ENCODE data around the gene UBE3A. TPM values are rescaled to one million over a fixed set of nuclear protein-coding genes. Genes with fewer than 3 reads are reported as not detected.
A peak's percentile ranks its signal among the peaks of the same experiment; 100 is the strongest.

UBE3A gene
- total RNA-seq, 4 donors from 2014 or later, result 93.6 to 116 (median 95.3) TPM

DNA sequence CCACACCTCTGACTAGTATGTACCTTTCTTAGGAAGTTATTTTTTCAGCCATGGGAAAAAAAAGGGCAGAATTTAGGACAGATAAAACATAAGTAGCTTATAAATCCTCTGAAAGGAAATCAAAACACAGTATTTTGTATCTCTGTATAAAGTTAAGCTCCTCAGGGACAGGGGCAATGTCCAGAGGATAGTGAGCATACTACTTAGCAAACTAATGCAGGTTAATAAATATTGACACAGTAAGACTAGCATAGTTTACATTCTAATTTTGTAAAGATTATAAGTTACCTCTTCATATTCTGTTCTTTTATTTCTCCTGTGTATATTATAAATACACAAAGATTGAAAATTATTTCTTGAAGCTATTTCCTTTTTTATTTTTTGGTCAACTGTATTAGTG lies 2.1 kb downstream of the UBE3A start:
- H3K4me3 ChIP-seq, result peak overlapping the region; percentile 72 to 87
- TF ChIP-seq POLR2A (IDR thresholded peaks at IDR 0.05), result no peak
- TF ChIP-seq, protein P1, sequence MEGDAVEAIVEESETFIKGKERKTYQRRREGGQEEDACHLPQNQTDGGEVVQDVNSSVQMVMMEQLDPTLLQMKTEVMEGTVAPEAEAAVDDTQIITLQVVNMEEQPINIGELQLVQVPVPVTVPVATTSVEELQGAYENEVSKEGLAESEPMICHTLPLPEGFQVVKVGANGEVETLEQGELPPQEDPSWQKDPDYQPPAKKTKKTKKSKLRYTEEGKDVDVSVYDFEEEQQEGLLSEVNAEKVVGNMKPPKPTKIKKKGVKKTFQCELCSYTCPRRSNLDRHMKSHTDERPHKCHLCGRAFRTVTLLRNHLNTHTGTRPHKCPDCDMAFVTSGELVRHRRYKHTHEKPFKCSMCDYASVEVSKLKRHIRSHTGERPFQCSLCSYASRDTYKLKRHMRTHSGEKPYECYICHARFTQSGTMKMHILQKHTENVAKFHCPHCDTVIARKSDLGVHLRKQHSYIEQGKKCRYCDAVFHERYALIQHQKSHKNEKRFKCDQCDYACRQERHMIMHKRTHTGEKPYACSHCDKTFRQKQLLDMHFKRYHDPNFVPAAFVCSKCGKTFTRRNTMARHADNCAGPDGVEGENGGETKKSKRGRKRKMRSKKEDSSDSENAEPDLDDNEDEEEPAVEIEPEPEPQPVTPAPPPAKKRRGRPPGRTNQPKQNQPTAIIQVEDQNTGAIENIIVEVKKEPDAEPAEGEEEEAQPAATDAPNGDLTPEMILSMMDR (IDR thresholded peaks at IDR 0.05), result no peak
- TF ChIP-seq POLR2AphosphoS5 (IDR thresholded peaks at IDR 0.05), result no peak
- no peak for TF ChIP-seq EP300 (IDR thresholded peaks at IDR 0.05)
- H3K27me3 ChIP-seq, result no peaks in the 10 kb centered on the region
- peaks cover 2 to 68% (median 13%) of the 10 kb centered on the region in 3 donors for H3K4me1 ChIP-seq
- no peaks in the 10 kb centered on the region for H3K9me3 ChIP-seq
- ATAC-seq, result no peak
- no peaks in the 10 kb centered on the region for H3K36me3 ChIP-seq
- peak overlapping the region in 2 of 4 donors; percentile 5 to 9 for H3K27ac ChIP-seq

GRCh38 chr15:25435474-25436243 lies 3.2 kb downstream of the UBE3A start:
- H3K27me3 ChIP-seq, result no peaks in the 10 kb centered on the region
- no peaks in the 10 kb centered on the region for H3K9me3 ChIP-seq
- ATAC-seq, result no peak
- TF ChIP-seq, protein P1 (IDR thresholded peaks at IDR 0.05), result no peak
- no peak for TF ChIP-seq EP300 (IDR thresholded peaks at IDR 0.05)
- TF ChIP-seq POLR2AphosphoS5 (IDR thresholded peaks at IDR 0.05), result no peak
- no peak for TF ChIP-seq POLR2A (IDR thresholded peaks at IDR 0.05)
- 81 to 82% methylated on average over 5 of the region's 5 CpGs for WGBS, 2 donors (ENCODE audit: low coverage in 1 of 2)
- H3K4me1 ChIP-seq, result peaks cover 6 to 79% (median 13%) of the 10 kb centered on the region in 3 donors
- no peak overlapping the region for H3K27ac ChIP-seq
- H3K36me3 ChIP-seq, result no peaks in the 10 kb centered on the region
- H3K4me3 ChIP-seq, result no peak overlapping the region

DNA sequence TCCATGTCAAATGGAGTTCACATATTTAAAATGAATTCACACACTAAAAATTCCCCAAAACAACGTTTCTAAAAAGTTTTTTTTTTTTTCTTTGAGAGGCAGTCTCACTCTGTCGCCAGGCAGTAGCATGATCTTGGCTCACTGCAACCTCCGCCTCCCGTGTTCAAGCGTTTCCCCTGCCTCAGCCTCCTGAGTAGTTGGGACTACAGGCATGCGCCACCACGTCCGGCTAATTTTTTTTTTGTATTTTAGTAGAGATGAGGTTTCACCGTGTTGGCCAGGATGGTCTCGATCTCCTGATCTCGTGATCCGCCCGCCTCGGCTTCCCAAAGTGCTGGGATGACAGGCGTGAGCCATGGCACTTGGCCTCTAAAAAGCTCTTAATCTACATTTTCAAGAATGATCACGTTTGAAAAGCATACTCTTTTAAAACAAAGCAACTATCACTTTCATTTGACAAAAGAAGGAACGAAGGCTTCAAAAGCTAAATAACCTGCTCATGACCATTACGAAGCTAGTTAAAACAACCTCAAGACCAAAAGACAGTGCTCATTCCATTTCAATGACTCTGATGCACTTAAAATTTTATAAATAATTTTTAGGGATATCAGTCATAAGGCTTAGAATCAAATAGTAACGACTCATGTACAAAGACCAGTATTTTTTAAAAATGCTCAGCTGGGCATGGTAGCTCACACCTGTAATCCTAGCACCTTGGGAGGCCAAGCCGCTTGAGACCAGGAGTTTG lies 5.5 kb downstream of the UBE3A start:
- WGBS, 2 donors (ENCODE audit: low coverage in 1 of 2), result 59 to 65% methylated on average over 13 to 19 of the region's 20 CpGs
- no peak for ATAC-seq
- H3K4me1 ChIP-seq, result peaks cover 9 to 77% (median 18%) of the 10 kb centered on the region in 3 donors
- H3K27me3 ChIP-seq, result no peaks in the 10 kb centered on the region
- H3K36me3 ChIP-seq, result no peaks in the 10 kb centered on the region
- TF ChIP-seq, protein P1 (IDR thresholded peaks at IDR 0.05), result no peak
- TF ChIP-seq POLR2AphosphoS5 (IDR thresholded peaks at IDR 0.05) (no peak), EP300 (IDR thresholded peaks at IDR 0.05) (no peak), POLR2A (IDR thresholded peaks at IDR 0.05) (no peak)
- H3K9me3 ChIP-seq, result no peaks in the 10 kb centered on the region
- H3K27ac ChIP-seq, result peak overlapping the region in 2 of 4 donors; percentile 9 to 24
- H3K4me3 ChIP-seq, result no peak overlapping the region

DNA sequence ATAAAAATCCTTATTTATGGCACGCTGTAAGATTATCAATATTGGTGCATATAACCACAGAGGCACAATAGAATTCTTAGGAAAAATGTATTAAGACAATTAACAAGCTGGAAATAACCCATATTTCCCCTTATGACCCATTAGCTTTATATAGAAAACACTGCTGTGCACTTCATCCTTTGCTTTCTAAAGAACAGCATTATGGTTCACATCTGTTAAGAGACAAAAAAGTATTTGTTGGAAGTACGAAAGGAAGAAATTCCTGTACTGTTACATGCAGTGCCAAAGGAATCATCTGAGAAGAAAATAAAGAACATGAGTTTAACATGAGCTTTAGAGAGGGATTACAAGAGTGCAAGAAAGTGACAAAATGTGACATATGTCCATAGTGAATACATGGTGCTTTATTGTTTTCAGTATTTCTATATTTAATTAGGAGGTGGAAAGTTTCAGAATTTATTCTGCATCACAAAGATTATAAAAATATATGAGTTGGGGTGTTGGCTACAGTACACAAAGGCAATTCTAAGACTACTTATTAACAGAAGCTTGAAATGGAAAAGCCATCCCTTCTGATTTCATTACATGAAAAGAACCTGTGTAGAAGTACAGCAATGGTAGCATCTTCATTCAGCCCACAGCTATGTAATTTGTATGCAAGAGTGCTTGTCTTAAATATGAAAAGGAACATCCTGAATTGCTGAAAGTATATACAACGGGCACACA lies 6.8 kb downstream of the UBE3A start:
- WGBS, 2 donors (ENCODE audit: low coverage in 1 of 2), result 44 to 47% methylated on average over 3 of the region's 3 CpGs
- no peak for ATAC-seq
- TF ChIP-seq EP300 (IDR thresholded peaks at IDR 0.05) (no peak), POLR2AphosphoS5 (IDR thresholded peaks at IDR 0.05) (no peak), POLR2A (IDR thresholded peaks at IDR 0.05) (no peak)
- TF ChIP-seq, protein P1 (IDR thresholded peaks at IDR 0.05), result no peak
- no peak overlapping the region for H3K4me3 ChIP-seq
- H3K27ac ChIP-seq, result peak overlapping the region in 1 of 4 donors; percentile 18
- peaks cover 9 to 82% (median 18%) of the 10 kb centered on the region in 3 donors for H3K4me1 ChIP-seq
- H3K9me3 ChIP-seq, result no peaks in the 10 kb centered on the region
- H3K27me3 ChIP-seq, result no peaks in the 10 kb centered on the region
- H3K36me3 ChIP-seq, result no peaks in the 10 kb centered on the region
